ENCODE results near the gene RNF112.
"Not testable (repeated sequence)": the region's sequence is repeated elsewhere in the genome, so short reads cannot be mapped to it uniquely, and the experiment has no call there.

The RNF112 gene

DNA sequence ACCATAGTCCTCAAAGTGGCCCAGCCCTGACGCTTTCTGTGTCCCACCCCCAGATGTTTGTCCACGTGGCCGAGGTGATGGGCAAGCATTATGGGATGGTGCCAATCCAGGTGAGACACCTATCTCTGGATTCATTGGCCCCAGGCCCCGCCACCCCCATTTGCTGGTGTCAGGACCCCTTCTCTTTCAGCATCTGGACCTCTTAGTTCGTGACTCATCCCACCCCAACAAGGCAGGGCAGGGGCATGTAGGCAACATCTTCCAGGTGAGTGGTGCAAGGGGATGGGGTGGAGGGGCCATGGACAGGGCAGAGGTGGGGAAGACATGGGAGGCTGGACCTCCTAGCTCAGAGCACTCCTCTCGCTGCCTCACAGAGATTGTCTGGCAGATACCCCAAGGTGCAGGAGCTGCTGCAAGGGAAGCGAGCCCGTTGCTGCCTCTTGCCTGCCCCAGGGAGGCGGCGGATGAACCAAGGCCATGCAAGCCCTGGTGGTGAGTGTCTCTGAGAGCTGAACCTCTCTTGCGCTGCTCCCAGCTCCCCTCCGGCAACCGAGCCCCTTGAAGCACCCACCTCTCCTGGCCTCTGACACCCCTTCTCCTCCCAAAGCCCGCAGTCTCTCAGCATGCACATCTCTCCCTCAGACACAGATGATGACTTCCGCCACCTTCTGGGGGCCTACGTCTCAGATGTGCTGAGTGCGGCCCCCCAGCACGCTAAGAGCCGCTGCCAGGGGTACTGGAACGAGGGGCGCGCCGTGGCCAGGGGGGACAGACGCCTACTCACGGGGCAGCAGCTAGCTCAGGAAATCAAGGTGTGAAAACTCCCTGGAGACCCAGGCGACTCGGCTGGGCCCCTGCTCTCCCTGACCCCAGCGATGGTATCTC, 3.6 kb downstream of the RNF112 start:
- DNase-seq (ENCODE audit: low read depth), result no peak

DNA sequence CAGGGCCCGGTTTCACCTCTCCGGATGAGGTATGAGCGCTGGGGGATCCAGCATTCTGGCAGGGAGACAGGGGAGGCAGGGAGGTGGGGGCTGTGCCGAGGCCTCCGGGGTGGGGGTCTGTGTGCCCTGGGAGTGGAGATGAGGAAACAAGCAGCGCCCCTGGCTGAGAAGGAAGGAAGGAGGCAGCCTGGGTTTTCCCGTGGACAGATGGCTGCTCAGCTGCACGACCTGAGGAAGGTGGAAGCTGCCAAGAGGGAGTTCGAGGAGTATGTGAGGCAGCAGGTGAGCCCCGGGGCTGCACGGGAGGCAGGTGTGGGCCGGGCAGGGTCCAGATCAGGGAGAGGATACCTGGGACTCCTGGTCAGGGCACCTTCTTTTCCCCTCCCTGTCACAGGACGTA, 4.3 kb downstream of the RNF112 start:
- DNase-seq (ENCODE audit: low read depth), result no peak

DNA sequence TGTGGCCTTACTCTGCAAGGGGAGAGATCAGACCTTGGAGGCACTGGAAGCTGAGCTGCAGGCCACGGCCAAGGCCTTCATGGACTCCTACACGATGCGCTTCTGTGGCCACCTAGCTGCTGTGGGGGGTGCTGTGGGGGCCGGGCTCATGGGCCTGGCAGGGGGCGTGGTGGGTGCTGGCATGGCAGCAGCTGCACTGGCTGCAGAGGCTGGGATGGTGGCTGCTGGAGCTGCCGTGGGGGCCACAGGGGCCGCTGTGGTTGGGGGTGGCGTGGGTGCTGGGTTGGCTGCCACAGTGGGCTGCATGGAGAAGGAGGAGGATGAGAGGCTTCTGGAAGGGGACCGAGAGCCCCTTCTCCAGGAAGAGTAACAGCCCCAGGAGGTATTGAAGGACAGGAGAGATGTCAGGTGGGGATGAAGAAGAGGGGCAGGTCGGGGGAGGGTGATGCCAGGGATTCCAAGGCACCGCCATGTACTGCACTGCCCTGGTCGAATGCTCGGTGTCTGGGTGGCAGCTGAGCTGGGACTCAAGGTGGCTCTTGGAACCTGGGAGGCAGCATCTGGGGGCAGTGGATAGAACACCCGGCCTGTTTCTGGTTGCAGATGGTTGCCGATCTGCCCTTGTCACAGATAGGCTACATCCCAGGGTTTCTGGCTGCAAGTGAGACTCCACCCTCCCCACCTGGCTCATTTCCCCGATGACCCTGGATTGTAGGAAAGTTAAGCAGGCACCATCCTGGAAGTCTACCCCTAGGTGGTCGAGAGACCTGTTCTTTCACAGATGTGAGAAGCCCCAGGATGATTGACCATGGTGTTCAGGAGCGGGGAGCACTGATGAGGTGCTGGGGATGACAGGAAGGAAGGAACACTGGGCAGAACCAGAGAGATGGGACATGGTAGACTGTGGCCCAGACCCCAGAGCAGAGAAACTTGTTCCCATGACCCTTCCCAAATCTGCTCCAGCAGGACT, 5.1 kb downstream of the RNF112 start:
- DNase-seq (ENCODE audit: low read depth), result no peak

GRCh38 chr17:19417611-19418010, 6.6 kb downstream of the RNF112 start:
- DNase-seq (ENCODE audit: low read depth), result no peak

- no peak for DNase-seq (ENCODE audit: low read depth)
These were observed 7.4 kb downstream of the RNF112 start for GRCh38 chr17:19418251-19418992.

DNA sequence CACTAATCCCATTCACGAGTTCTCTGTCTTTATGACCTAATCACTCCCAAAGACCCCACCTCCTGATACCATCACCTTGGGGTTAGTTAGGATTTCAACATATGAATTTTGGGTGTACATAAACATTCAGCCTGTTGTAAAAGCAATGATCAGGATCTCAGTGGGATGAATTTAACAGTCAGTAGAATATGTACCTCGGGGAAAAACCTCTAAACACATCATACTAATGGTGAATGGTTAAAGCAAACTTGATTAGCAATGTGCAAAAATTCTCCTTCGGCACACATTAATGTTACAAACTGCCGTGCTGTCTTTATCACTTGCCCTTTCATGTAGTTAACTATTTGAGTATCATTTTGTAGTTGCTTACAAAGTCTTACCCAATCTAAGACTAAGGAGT, 10.2 kb downstream of the RNF112 start:
- no peak for DNase-seq (ENCODE audit: low read depth)

- DNase-seq (ENCODE audit: low read depth), result no peak
These were observed 10.9 kb downstream of the RNF112 start for GRCh38 chr17:19421926-19422325.

DNA sequence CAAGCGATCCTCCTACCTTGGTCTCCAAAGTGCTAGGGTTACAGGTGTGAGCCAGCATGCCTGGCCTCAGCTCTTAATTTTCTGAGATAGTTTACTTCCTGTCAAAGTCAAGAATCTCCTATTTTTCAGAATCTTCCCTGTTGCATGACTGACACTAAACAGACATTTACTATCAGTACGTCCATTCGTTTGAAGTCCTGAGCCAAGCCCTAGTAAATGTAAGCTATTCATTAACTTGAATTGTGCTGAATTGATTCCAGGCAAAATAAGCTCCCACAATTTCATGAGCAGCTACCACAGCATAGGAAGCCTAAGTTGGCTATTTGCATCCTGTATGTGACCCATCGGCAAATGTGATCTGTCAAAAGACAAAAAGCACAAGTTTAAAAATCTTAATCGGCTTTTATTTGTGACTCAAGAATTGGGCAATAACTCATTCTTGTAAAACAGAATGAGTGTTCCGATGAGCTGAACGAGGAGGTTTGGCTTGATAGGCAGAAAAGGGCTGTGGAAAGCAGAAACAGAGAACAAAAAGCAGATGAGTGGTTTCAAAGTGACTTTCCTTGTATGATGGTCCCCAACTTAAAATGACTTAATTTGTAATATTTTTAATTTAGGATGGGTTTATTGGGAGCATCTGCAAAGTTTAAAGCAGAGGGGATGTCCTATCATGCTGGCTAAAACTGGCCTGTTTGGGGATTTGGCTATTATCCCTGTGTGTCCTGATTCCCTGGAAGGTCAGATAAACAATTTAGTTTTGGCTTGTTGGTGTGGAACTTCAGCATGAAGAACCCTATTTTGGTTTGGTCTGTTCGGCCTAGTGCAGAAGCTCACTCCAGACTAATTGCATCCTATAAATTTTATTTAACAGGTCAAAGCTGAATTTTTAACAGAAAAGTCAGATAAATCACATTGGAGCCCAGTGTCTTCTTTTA, 14.2 kb downstream of the RNF112 start:
- no peak for DNase-seq (ENCODE audit: low read depth)

- no peak for DNase-seq (ENCODE audit: low read depth)
These were observed 15.6 kb downstream of the RNF112 start for GRCh38 chr17:19426631-19427030.

DNA sequence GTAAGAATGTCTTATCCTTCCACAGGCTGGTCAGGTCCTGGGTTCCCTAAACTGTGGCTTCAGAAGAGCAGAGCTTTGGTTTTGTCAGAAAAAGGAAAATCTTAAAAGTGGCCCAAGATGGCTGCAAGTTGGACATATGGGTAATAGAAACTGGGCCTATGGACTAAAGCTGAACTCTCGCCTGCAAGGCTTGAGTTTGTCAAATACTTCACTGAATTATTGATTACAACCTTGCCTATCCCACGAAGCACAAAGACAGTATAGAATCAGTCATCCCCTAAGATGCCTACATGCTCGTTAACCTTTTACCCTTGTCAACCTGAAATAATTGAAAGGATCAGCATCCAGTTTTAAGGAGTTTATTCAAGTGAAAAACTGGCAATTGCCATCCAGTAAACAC, 20.7 kb downstream of the RNF112 start:
- no peak for DNase-seq (ENCODE audit: low read depth)

GRCh38 chr17:19433255-19433654, 22.2 kb downstream of the RNF112 start:
- no peak for DNase-seq (ENCODE audit: low read depth)

GRCh38 chr17:19433727-19434340, 22.8 kb downstream of the RNF112 start:
- DNase-seq (ENCODE audit: low read depth), result no peak

DNA sequence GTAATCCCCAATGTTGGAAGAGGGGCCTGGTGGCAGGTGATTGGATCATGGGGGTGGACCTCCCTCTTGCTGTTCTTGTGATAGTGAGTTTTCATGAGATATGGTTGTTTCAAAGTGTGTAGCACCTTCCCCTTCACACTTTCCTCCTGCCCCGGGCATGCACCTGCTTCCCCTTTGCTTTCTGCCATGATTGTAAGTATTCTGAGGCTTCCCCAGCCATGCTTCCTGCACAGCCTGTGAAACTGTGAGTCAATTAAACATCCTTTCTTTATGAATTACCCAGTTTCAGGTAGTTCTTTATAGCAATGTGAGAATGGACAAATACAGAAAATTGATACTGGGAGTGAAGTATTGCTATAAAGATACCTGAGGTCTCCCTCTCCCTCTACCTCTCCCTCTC, 29.4 kb downstream of the RNF112 start:
- no peak for DNase-seq (ENCODE audit: low read depth)

DNA sequence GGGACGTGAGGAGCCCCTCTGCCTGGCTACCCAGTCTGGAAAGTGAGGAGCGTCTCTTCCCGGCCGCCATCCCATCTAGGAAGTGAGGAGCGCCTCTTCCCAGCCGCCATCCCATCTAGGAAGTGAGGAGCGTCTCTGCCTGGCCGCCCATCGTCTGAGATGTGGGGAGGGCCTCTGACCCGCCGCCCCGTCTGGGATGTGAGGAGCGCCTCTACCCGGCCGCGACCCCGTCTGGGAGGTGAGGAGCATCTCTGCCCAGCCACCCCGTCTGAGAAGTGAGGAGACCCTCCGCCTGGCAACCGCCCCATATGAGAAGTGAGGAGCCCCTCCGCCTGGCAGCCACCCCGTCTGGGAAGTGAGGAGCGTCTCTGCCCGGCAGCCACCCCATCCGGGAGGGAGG, 30.3 kb downstream of the RNF112 start:
- not testable (repeated sequence) for DNase-seq (ENCODE audit: low read depth)

- no peak for DNase-seq (ENCODE audit: low read depth)
These were observed 31.7 kb downstream of the RNF112 start for GRCh38 chr17:19442731-19443130.

GRCh38 chr17:19443148-19443547, 32.1 kb downstream of the RNF112 start:
- no peak for DNase-seq (ENCODE audit: low read depth)

DNA sequence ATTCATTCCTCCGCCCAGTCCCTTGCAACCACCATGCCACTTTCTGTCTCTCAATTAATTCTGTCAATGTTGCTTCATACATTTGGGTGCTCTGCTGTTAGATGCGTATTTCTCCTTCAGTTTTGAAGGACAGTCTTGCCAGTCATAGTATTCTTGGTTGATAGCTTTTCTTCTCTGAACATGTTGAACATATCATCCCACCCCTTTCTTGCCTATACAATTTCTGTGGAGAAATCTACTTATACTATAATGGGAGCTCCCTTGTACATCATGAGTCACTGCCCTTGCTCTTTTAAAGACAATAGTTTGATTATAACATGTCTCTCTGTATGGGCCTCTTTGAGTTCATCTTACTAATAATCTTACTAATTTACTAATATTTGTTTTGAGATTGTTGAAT, 34.1 kb downstream of the RNF112 start:
- DNase-seq (ENCODE audit: low read depth), result no peak

- DNase-seq (ENCODE audit: low read depth), result not testable (repeated sequence)
These were observed 35.5 kb downstream of the RNF112 start for GRCh38 chr17:19446577-19446976.

- peak; percentile 12 for DNase-seq (ENCODE audit: low read depth)
These were observed 36.1 kb downstream of the RNF112 start for GRCh38 chr17:19447085-19447583.
